ENCODE results near the gene DGKI. TPM values are rescaled to one million over a fixed set of nuclear protein-coding genes. Genes with fewer than 3 reads are reported as not detected.

DGKI gene
- total and polyA plus RNA-seq, 2 of the 13 experiments (the other 11 are each of a cell fraction or from before 2014, with no cell fraction given), result 0.09 to 0.17 TPM

DNA sequence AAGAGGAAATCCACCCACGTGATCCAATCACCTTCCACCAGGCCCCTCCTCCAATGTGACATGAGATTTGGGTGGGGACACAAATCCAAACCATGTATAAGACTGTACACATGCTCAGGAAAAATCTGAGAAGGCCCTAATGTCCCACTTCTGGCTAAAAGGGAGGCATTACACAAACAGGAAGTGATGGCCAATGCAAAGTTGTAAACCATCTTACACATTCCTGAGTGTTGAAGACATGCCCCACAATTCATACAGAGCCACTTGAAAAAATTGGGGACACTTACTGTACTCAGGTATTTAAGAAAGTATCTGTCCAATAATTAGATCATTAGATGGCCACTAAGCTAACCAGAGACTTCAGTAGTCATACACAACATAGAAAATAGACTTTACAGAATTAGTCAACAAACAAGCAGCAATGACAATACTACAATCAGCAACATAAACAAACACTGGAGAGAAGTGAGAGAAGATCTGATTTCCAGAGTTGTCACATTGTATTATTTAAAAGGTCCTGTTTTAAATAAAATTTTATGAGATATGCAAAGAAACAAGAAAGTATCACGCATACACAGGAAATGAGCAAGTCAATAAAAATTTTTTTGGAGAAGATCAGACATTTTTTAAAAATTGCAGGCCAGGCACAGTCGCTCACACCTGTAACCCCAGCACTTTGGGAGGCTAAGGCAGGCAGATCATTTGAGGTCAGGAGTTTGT lies 143.3 kb downstream of the DGKI start (continued):
- TF ChIP-seq, protein P1, sequence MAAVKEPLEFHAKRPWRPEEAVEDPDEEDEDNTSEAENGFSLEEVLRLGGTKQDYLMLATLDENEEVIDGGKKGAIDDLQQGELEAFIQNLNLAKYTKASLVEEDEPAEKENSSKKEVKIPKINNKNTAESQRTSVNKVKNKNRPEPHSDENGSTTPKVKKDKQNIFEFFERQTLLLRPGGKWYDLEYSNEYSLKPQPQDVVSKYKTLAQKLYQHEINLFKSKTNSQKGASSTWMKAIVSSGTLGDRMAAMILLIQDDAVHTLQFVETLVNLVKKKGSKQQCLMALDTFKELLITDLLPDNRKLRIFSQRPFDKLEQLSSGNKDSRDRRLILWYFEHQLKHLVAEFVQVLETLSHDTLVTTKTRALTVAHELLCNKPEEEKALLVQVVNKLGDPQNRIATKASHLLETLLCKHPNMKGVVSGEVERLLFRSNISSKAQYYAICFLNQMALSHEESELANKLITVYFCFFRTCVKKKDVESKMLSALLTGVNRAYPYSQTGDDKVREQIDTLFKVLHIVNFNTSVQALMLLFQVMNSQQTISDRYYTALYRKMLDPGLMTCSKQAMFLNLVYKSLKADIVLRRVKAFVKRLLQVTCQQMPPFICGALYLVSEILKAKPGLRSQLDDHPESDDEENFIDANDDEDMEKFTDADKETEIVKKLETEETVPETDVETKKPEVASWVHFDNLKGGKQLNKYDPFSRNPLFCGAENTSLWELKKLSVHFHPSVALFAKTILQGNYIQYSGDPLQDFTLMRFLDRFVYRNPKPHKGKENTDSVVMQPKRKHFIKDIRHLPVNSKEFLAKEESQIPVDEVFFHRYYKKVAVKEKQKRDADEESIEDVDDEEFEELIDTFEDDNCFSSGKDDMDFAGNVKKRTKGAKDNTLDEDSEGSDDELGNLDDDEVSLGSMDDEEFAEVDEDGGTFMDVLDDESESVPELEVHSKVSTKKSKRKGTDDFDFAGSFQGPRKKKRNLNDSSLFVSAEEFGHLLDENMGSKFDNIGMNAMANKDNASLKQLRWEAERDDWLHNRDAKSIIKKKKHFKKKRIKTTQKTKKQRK (IDR thresholded peaks at IDR 0.05; ENCODE audit: low read length), result no peak
- TF ChIP-seq ZNF703 (CRISPR knock-in tag; IDR thresholded peaks at IDR 0.05; ENCODE audit: borderline replicate concordance) (no peak), SP1 (IDR thresholded peaks at IDR 0.05) (no peak), SP1 (CRISPR knock-in tag; IDR thresholded peaks at IDR 0.05) (no peak), ZNF678 (CRISPR knock-in tag; IDR thresholded peaks at IDR 0.05) (no peak), SNAI1 (CRISPR knock-in tag; IDR thresholded peaks at IDR 0.05; ENCODE audit: borderline replicate concordance) (no peak), TOE1 (CRISPR knock-in tag; IDR thresholded peaks at IDR 0.05) (no peak), ZNF747 (CRISPR knock-in tag; IDR thresholded peaks at IDR 0.05; ENCODE audit: borderline replicate concordance) (no peak), ZNF737 (CRISPR knock-in tag; IDR thresholded peaks at IDR 0.05; ENCODE audit: borderline replicate concordance) (no peak), GTF2F1 (IDR thresholded peaks at IDR 0.05; ENCODE audit: low read length) (no peak), TBP (CRISPR knock-in tag; IDR thresholded peaks at IDR 0.05) (no peak)
- TF ChIP-seq, protein P2, sequence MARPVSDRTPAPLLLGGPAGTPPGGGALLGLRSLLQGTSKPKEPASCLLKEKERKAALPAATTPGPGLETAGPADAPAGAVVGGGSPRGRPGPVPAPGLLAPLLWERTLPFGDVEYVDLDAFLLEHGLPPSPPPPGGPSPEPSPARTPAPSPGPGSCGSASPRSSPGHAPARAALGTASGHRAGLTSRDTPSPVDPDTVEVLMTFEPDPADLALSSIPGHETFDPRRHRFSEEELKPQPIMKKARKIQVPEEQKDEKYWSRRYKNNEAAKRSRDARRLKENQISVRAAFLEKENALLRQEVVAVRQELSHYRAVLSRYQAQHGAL (CRISPR knock-in tag; IDR thresholded peaks at IDR 0.05; ENCODE audit: not compliant biosample characterization), result no peak
- TF ChIP-seq, protein P3, sequence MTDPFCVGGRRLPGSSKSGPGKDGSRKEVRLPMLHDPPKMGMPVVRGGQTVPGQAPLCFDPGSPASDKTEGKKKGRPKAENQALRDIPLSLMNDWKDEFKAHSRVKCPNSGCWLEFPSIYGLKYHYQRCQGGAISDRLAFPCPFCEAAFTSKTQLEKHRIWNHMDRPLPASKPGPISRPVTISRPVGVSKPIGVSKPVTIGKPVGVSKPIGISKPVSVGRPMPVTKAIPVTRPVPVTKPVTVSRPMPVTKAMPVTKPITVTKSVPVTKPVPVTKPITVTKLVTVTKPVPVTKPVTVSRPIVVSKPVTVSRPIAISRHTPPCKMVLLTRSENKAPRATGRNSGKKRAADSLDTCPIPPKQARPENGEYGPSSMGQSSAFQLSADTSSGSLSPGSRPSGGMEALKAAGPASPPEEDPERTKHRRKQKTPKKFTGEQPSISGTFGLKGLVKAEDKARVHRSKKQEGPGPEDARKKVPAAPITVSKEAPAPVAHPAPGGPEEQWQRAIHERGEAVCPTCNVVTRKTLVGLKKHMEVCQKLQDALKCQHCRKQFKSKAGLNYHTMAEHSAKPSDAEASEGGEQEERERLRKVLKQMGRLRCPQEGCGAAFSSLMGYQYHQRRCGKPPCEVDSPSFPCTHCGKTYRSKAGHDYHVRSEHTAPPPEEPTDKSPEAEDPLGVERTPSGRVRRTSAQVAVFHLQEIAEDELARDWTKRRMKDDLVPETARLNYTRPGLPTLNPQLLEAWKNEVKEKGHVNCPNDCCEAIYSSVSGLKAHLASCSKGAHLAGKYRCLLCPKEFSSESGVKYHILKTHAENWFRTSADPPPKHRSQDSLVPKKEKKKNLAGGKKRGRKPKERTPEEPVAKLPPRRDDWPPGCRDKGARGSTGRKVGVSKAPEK (CRISPR knock-in tag; IDR thresholded peaks at IDR 0.05; ENCODE audit: borderline replicate concordance), result no peak
